Measurements from ENCODE around the gene PI16. TPM values are rescaled to one million over a fixed set of nuclear protein-coding genes. Genes with fewer than 3 reads are reported as not detected.
A peak's percentile ranks its signal among the peaks of the same experiment; 100 is the strongest.

PI16 gene
- total and polyA plus RNA-seq, 2 donors = 2.2 to 3.3 TPM

DNA sequence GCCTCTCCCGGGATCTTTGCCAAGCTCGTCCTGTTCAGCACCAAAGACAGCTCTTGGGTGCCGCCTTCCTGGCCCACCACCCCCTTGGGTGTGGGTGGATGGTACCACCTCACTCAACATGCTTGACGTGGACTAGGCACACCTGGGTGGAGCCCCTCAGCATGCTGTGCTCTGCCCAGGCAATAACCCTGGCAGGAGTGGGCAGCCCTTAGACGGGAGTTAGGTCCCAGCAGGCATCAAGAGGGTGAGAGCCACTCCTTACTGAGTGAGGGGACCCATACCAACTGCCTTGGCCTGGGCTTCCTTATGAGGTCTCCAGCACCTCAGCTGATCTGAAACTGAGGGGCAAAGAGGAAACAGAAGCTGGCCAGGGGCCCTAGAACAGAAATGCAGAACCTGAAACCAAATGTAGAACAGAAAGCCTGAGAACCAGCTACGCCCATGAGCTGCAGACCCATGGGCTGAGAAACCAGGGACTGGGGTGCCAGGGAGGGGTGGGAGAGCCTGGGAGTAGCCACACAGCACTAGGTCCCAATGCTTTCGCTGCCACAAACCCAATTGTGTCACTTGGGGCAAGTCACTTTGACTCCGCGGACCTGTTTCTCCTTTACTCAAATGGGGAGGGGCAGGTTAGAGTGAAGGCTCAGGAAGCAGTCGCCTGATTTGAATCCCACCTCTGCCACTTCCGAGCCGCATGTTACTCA is 53.0 kb downstream of the PI16 start:
- DNase-seq (ENCODE audit: low read depth in 6 of 9, low spot score in 9 of 9) = peak in 1 of 9 donors; percentile 34
- Histone ChIP-seq H3K36me3 (ENCODE audit: control insufficient read depth in 2 of 2, insufficient read depth in 2 of 2, low read length in 1 of 2) (peaks cover 0 to 3% of the 10 kb centered on the region in 2 donors), H3K4me1 (ENCODE audit: control insufficient read depth in 2 of 2, insufficient read depth in 2 of 2, low read length in 2 of 2) (peaks cover 0 to 9% of the 10 kb centered on the region in 2 donors), H3K4me3 (ENCODE audit: low read length in 2 of 2) (no peak overlapping the region), H3K27me3 (ENCODE audit: control insufficient read depth in 2 of 2, insufficient read depth in 1 of 2, low read length in 1 of 2) (no peaks in the 10 kb centered on the region), H3K9me3 (ENCODE audit: control insufficient read depth in 2 of 2, insufficient read depth in 1 of 2, low read length in 1 of 2) (peaks cover 0 to 3% of the 10 kb centered on the region in 2 donors), H3K27ac (ENCODE audit: low read depth in 1 of 2, low read length in 1 of 2) (no peak overlapping the region)
- WGBS = 68% methylated on average over 12 of the region's 12 CpGs

GRCh38 chr6:37008484-37009465 is 54.2 kb downstream of the PI16 start:
- H3K36me3 ChIP-seq (ENCODE audit: control insufficient read depth in 2 of 2, insufficient read depth in 2 of 2, low read length in 1 of 2) = peaks cover 0 to 3% of the 10 kb centered on the region in 2 donors
- H3K27me3 ChIP-seq (ENCODE audit: control insufficient read depth in 2 of 2, insufficient read depth in 1 of 2, low read length in 1 of 2) = no peaks in the 10 kb centered on the region
- no peak overlapping the region for H3K4me3 ChIP-seq (ENCODE audit: low read length in 2 of 2)
- H3K27ac ChIP-seq (ENCODE audit: low read depth in 1 of 2, low read length in 1 of 2) = no peak overlapping the region
- WGBS = 95% methylated on average over 15 of the region's 15 CpGs
- peaks cover 0 to 3% of the 10 kb centered on the region in 2 donors for H3K9me3 ChIP-seq (ENCODE audit: control insufficient read depth in 2 of 2, insufficient read depth in 1 of 2, low read length in 1 of 2)
- H3K4me1 ChIP-seq (ENCODE audit: control insufficient read depth in 2 of 2, insufficient read depth in 2 of 2, low read length in 2 of 2) = peaks cover 0 to 9% of the 10 kb centered on the region in 2 donors
- DNase-seq (ENCODE audit: low read depth in 6 of 9, low spot score in 9 of 9) = no peak

DNA sequence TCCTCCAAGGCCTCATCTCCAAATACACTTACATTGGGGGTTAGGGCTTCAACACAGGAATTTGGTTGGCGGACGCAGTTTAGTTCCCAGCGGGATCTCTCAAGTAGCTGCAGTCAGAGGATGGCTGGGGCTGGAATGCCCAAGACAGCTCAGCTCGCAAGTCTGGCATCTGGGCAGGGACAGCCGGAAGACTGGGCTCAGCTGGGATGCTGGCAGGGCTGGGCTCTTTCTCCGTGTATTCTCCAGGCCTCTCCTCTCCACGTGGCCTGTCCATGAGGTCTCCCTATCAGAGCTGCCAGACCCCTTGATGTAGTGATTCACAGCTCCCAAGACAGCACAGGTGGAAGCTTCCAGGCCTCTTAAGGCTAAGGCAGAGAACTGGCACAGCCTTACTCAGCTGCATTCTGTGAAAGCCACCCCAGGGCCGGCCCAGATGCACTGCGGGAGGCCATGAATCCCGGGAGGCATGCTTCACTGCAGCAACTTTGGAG is 55.9 kb downstream of the PI16 start:
- Histone ChIP-seq H3K4me1 (ENCODE audit: control insufficient read depth in 2 of 2, insufficient read depth in 2 of 2, low read length in 2 of 2) (peaks cover 0 to 6% of the 10 kb centered on the region in 2 donors), H3K9me3 (ENCODE audit: control insufficient read depth in 2 of 2, insufficient read depth in 1 of 2, low read length in 1 of 2) (peaks cover 0 to 3% of the 10 kb centered on the region in 2 donors), H3K27ac (ENCODE audit: low read depth in 1 of 2, low read length in 1 of 2) (no peak overlapping the region), H3K36me3 (ENCODE audit: control insufficient read depth in 2 of 2, insufficient read depth in 2 of 2, low read length in 1 of 2) (peaks cover 0 to 3% of the 10 kb centered on the region in 2 donors), H3K4me3 (ENCODE audit: low read length in 2 of 2) (no peak overlapping the region), H3K27me3 (ENCODE audit: control insufficient read depth in 2 of 2, insufficient read depth in 1 of 2, low read length in 1 of 2) (no peaks in the 10 kb centered on the region)
- 98% methylated on average over 10 of the region's 10 CpGs for WGBS
- no peak for DNase-seq (ENCODE audit: low read depth in 6 of 9, low spot score in 9 of 9)

DNA sequence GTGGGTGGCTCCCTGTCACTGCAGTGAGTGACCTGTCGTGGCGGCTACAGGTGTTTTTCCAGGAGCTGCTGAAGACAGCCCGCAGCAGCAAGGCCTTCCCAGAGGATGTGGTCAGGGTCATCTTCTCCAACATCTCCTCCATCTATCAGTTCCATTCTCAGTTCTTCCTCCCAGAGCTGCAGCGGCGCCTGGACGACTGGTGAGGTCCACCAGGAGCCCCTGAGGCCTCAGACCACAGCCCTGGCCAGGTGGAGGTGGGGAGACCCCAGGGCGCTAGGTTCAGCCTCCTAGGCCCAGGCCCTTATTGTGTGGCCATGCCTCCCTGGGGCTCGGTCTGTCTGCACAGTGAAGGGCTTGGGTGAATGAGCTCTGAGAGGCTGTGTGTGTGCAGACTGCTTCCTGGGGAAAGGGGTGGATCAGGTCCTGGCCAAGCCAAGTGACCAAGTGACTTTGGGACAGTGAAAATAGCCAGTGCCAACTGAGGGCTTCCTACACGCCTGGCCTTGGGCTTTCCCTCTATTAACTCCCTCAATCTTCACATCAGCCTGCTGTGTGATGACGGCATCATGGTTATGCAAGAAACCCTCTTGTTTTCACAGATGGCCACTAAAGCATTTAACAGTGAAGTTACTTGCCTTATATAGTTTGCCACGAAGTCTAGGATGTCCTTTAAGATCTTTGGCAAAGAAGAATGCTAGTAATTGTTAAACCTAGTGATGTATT is 57.3 kb downstream of the PI16 start:
- H3K27me3 ChIP-seq (ENCODE audit: control insufficient read depth in 2 of 2, insufficient read depth in 1 of 2, low read length in 1 of 2) = no peaks in the 10 kb centered on the region
- no peak overlapping the region for H3K27ac ChIP-seq (ENCODE audit: low read depth in 1 of 2, low read length in 1 of 2)
- no peak for DNase-seq (ENCODE audit: low read depth in 6 of 9, low spot score in 9 of 9)
- H3K9me3 ChIP-seq (ENCODE audit: control insufficient read depth in 2 of 2, insufficient read depth in 1 of 2, low read length in 1 of 2) = peaks cover 0 to 3% of the 10 kb centered on the region in 2 donors
- WGBS = 92% methylated on average over 11 of the region's 11 CpGs
- H3K36me3 ChIP-seq (ENCODE audit: control insufficient read depth in 2 of 2, insufficient read depth in 2 of 2, low read length in 1 of 2) = peaks cover 0 to 3% of the 10 kb centered on the region in 2 donors
- no peak overlapping the region for H3K4me3 ChIP-seq (ENCODE audit: low read length in 2 of 2)
- peaks cover 0 to 1% of the 10 kb centered on the region in 2 donors for H3K4me1 ChIP-seq (ENCODE audit: control insufficient read depth in 2 of 2, insufficient read depth in 2 of 2, low read length in 2 of 2)

- no peak for DNase-seq (ENCODE audit: low read depth in 6 of 9, low spot score in 9 of 9)
- Histone ChIP-seq H3K4me1 (ENCODE audit: control insufficient read depth in 2 of 2, insufficient read depth in 2 of 2, low read length in 2 of 2) (peaks cover 0 to 20% of the 10 kb centered on the region in 2 donors), H3K27ac (ENCODE audit: low read depth in 1 of 2, low read length in 1 of 2) (no peak overlapping the region), H3K9me3 (ENCODE audit: control insufficient read depth in 2 of 2, insufficient read depth in 1 of 2, low read length in 1 of 2) (peaks cover 0 to 3% of the 10 kb centered on the region in 2 donors), H3K27me3 (ENCODE audit: control insufficient read depth in 2 of 2, insufficient read depth in 1 of 2, low read length in 1 of 2) (no peaks in the 10 kb centered on the region), H3K4me3 (ENCODE audit: low read length in 2 of 2) (no peak overlapping the region), H3K36me3 (ENCODE audit: control insufficient read depth in 2 of 2, insufficient read depth in 2 of 2, low read length in 1 of 2) (peaks cover 0 to 3% of the 10 kb centered on the region in 2 donors)
- 95% methylated on average over 21 of the region's 21 CpGs for WGBS
These were observed 59.3 kb downstream of the PI16 start for GRCh38 chr6:37013516-37014491.

Other genes starting within 250 kb of the PI16 start
- gene CPNE5, start 115.3 kb upstream of the PI16 start, total RNA-seq = 0.57 TPM
- 3.4 TPM for gene CPNE5, start 115.3 kb upstream of the PI16 start, polyA plus RNA-seq
- 29.8 TPM for gene PPIL1, start 79.9 kb upstream of the PI16 start, total RNA-seq
- gene PPIL1, start 79.9 kb upstream of the PI16 start, polyA plus RNA-seq = 22.5 TPM
- gene C6orf89, start 68.8 kb upstream of the PI16 start, total RNA-seq = 20.5 TPM
- gene C6orf89, start 68.8 kb upstream of the PI16 start, polyA plus RNA-seq = 19.5 TPM
- gene MTCH1, start 31.5 kb downstream of the PI16 start, total RNA-seq = 110 TPM
- gene MTCH1, start 31.5 kb downstream of the PI16 start, polyA plus RNA-seq = 152 TPM
- 8.5 TPM for gene FGD2, start 50.9 kb downstream of the PI16 start, total RNA-seq
- 22.1 TPM for gene FGD2, start 50.9 kb downstream of the PI16 start, polyA plus RNA-seq
- gene PIM1, start 215.4 kb downstream of the PI16 start, total RNA-seq = 24.2 TPM
- gene PIM1, start 215.4 kb downstream of the PI16 start, polyA plus RNA-seq = 31.7 TPM